Activated CD8-positive, alpha-beta memory T cell treated with anti-CD3 and anti-CD28 coated beads for 36 hours (primary cell): ENCODE measurements around the gene RACGAP1. TPM values are rescaled to one million over a fixed set of nuclear protein-coding genes. Genes with fewer than 3 reads are reported as not detected.

Experiments used
- CTCF ChIA-PET: fragments of 350-600 bp; sonication (Branson Sonifier 250); formaldehyde crosslinking; loops from one replicate; lab custom pipeline; 2021; ENCODE audit warnings: antibody characterized with exemption; lab: Charles Lee
- POLR2A ChIA-PET: fragments of 350-600 bp; sonication (Branson Sonifier 250); formaldehyde crosslinking; loops from one replicate; lab custom pipeline; 2021; ENCODE audit warnings: antibody characterized with exemption; lab: Charles Lee
- total RNA-seq, 2 experiments: library from RNA; stranded (reverse); gene quantifications; one replicate each; pipeline ENCODE4 v1.2.3, GENCODE V29; 2021

RACGAP1 gene, protein sequence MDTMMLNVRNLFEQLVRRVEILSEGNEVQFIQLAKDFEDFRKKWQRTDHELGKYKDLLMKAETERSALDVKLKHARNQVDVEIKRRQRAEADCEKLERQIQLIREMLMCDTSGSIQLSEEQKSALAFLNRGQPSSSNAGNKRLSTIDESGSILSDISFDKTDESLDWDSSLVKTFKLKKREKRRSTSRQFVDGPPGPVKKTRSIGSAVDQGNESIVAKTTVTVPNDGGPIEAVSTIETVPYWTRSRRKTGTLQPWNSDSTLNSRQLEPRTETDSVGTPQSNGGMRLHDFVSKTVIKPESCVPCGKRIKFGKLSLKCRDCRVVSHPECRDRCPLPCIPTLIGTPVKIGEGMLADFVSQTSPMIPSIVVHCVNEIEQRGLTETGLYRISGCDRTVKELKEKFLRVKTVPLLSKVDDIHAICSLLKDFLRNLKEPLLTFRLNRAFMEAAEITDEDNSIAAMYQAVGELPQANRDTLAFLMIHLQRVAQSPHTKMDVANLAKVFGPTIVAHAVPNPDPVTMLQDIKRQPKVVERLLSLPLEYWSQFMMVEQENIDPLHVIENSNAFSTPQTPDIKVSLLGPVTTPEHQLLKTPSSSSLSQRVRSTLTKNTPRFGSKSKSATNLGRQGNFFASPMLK
- 10 to 100 TPM; 83.8 to 89.6 TPM for total RNA-seq

DNA sequence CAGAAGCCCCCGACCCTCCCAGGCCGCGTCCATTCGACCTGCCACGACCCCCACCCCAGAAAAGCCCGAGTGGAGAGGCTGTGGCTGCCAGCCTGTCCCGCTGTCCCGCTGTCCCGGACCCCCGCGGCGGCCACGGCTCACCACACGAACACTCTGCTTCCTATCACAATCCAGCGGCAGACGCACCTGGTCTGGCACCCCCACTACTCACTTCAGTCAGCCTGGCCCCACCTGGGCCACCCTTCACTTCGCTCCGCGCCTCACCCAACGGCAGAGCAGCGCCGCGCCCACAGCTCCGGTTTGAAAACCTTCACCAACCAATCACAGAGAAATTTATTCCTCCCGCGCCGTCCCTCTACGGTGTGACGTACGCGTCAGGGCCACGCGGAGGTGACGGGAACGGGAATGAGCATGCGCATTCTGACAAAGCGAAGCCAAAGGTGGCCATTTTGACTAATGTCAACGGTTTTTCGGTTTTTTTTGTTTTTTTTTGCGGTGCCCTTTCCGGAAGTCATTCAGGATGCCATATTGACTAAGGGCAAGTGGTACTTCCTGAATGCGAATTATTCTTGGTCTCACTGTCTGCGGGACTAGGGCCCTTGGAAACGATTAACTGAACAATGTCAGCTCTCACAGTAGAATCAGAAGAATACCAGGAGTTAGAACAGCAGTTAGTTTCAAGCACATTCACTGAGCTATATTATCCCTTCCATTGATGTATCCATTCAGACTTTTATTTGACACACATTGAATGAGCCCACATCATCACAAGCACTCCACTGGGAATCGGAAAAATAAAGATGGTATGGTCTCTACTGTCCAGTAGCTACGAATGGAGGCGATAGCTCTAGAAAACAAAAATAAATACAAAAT, at the start of gene RACGAP1:
Gene RACGAP1 (minus strand): TSS at position 308 of the 873 bp plus-strand sequence. CDS start 8,779 bp downstream, outside the sequence.
- POLR2A ChIA-PET, result interaction anchor here (0.7 kb wide), 1 partner anchor 569 kb away, joined by 3 read pairs; no protein-coding TSS in a partner anchor

DNA sequence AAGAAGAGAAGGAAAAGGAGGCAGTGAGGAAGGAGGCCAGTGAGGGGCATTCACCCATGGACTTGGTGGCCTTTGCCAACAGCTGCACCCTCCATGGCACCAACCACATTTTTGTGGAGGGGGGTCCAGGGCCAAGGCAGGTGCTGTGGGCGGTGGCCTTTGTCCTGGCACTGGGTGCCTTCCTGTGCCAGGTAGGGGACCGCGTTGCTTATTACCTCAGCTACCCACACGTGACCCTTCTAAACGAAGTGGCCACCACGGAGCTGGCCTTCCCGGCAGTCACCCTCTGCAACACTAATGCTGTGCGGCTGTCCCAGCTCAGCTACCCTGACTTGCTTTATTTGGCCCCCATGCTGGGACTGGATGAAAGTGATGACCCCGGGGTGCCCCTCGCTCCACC, 48.4 kb upstream of the RACGAP1 start:
- CTCF ChIA-PET, result interaction anchor here (0.5 to 1.9 kb wide), 8 partner anchors 9 to 242 kb away, joined by 3 to 6 read pairs (median 4); partner anchors contain the start of genes COX14 and GPD1
- POLR2A ChIA-PET, result no interaction called here

More for the DNA sequence above, at the start of gene RACGAP1:
- CTCF ChIA-PET, result interaction anchor here (0.6 to 3.8 kb wide), 7 partner anchors 11 to 666 kb away, joined by 3 to 13 read pairs (median 5); partner anchors contain the start of gene SMARCD1

DNA sequence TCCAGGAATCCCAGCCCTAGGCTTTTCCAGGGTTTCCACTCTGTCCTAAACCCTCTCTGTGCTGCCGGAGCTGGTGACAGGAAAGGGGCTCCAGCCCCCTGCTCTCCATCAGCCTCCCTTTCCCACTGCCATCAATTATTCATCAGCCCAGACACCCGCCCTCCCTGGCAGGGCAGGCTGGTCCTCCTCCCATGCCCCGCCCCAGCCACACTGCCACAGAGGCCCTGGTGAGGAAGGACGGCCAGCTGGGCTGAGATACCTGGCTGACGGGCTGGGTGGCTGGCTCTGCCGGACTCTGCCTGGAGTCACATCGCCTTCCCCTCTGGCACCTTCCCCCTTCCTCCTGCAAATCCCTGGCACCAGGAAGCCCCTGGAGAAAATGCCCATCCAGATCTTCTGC, 47.9 kb upstream of the RACGAP1 start:
- POLR2A ChIA-PET, result no interaction called here
- CTCF ChIA-PET, result interaction anchor here (1.0 to 1.8 kb wide), 2 partner anchors 35 to 106 kb away, joined by 3 to 6 read pairs; no protein-coding TSS in a partner anchor

DNA sequence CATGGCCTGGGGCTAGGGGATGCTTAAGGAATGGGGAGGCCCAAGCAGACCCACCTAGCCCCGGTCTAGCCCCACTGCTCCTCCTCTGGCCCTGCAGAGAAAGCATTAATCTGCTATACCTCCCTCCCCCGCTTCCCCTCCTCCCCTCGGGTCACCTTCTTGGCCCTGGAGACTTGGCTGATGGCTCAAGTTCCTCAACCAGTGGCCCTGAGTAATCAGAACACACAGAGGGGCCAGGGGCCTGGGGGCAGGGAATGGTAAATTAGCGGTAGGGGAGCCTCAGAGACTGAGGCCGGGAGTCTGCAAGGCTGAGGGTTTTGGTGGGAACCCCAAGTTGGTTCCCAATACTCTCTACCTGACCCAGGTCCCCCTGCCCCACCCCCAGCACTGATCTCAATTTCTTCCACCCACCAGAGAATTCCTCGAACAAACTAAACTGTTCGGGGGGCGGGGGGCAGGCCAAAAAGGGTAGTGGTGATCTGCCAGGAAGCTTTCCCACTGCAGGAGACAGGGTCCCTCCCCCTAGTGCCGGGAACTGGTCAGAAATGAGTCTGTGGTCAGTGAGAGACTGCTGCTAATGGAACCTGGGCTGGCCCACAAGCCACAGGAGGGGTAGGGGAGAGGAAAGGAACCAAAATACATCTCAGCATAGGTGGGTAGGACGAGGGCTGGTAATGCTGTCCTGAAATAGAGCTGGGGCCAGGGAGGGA, 47.1 kb upstream of the RACGAP1 start:
- ChIA-PET POLR2A (no interaction called here), CTCF (interaction anchor here (0.9 to 3.3 kb wide), 4 partner anchors 10 to 106 kb away, joined by 3 to 33 read pairs (median 6); no protein-coding TSS in a partner anchor)

DNA sequence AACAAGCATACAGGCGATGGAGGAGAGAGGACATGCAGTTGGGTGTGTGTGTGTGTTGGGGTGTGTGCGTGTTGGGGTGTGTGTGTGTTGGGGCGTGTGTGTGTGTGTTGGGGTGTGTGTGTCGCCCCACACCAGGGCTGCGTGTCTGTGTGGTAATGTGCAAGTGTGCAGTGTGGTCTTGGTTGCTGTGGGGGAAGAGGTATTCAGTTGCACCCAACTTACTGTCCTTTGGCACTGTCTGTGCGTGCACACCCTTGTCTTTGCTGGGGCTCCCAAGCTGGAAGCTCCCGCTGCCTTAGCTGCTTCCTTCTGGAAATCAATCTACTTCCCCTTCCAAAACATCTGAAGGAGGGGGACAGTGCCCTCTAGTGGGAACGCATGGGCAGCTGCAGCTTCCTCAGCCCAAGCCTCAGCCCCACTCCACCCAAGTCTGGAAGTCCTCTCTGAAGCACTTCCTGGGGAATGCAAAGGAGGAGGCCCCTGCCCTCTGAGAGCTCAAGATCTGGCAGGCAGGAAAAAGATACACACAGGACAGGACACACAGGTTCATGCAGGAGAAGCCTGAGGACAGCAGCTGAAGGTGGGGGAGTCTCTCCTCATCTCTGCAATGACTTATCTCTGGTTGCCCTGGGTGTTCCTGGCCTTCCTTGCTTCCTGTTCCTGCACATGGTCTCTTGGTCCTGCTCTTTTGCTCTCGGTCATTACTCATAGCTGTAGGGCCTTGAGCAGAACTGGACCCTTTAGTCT, 45.2 kb upstream of the RACGAP1 start:
- ChIA-PET CTCF (interaction anchor here (0.6 to 3.3 kb wide), 15 partner anchors 9 to 105 kb away, joined by 3 to 33 read pairs (median 4); no protein-coding TSS in a partner anchor), POLR2A (interaction anchor here (0.5 to 0.6 kb wide), 3 partner anchors 14 to 140 kb away, joined by 3 to 5 read pairs (median 4); partner anchors contain the start of gene SMARCD1)

DNA sequence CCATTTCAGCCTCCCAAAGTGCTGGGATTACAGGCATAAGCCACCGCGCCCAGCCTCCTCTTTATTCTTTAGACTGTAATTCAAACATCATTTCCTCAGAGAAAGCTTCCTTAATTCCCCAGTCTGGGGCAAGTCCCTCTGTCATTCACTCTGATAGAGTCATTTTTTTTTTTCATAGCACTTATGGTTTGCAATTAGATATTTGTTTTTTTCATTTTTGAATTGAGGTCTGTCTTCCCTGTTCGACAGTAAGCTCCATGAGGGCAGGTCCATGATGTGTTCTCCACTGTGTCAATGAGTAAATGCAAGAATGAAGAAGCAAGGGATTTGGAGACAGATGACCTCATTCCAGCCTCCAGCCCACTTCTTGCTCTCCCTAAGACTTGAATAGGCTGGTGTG, 44.2 kb upstream of the RACGAP1 start:
- POLR2A ChIA-PET, result no interaction called here

DNA sequence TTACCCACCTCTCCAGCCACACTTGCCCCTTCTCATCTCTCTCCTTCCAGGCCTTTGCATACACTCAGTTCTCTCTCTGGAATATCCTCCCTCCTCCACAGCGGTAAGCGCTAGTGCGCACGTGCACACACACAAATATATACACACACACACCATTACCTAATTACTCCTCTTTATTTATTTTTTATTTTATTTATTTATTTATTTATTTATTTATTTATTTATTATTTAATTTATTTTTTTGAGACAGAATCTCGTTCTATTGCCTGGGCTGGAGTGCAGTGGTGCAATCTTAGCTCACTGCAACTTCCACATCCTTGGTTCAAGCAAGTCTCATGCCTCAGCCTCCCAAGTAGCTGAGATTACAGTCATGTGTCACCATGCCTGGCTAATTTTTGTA, 43.8 kb upstream of the RACGAP1 start:
- ChIA-PET POLR2A (no interaction called here), CTCF (interaction anchor here (0.8 to 3.3 kb wide), 7 partner anchors 9 to 102 kb away, joined by 3 to 33 read pairs (median 4); no protein-coding TSS in a partner anchor)

More for the DNA sequence above, 44.2 kb upstream of the RACGAP1 start:
- CTCF ChIA-PET, result interaction anchor here (0.8 to 3.3 kb wide), 7 partner anchors 10 to 103 kb away, joined by 3 to 33 read pairs (median 4); no protein-coding TSS in a partner anchor

DNA sequence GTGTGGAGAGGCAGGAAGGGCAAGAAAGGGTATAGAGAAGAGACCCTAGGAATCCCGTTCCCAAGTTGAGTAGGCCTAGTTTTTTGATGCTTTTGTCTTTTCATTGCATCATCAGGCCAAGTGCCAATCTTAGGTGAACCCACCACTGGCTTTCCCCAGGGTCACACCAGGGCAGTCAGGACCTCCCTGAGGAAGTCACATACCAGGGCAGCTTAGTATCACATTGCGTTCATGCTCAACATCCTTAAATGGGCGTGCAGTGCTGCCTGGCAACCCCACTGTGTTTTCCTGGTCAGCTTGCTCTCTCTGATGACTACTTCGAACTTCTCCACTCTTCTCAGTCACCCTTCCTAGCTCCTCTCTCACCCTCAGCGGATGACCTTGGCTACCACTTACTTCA, 41.1 kb upstream of the RACGAP1 start:
- CTCF ChIA-PET, result interaction anchor here (0.8 to 3.9 kb wide), 4 partner anchors 10 to 106 kb away, joined by 3 to 25 read pairs (median 12); no protein-coding TSS in a partner anchor
- POLR2A ChIA-PET, result no interaction called here

DNA sequence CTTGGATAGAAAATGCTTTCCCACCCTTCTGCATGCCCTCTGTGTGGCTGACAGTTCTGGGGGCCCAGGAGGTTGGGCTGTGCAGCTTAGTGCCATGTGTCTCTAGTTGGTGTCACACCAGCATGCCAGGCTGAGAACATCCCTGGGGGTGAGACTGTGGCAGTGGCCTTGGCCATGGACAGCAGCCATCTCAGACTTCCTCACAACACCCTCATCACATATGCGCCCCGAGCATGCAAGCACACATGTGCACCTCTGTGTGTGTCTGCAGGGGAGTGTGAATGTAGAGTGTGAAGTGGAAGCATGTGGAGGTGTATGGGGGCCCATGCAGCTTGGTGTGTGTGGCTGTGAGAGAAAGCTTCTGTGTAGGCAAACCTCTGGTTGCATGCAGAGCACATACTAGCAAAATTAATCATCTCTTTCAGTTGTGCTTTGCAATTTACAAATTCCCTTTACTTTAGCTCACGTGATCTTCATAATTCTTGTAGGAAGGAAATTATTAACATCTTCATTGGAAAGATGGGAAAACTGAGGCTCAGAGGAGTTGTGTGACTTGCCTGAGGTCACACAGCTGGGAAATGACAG, 40.5 kb upstream of the RACGAP1 start:
- POLR2A ChIA-PET, result no interaction called here
- CTCF ChIA-PET, result interaction anchor here (1.5 to 3.9 kb wide), 4 partner anchors 9 to 99 kb away, joined by 5 to 25 read pairs (median 12); no protein-coding TSS in a partner anchor

DNA sequence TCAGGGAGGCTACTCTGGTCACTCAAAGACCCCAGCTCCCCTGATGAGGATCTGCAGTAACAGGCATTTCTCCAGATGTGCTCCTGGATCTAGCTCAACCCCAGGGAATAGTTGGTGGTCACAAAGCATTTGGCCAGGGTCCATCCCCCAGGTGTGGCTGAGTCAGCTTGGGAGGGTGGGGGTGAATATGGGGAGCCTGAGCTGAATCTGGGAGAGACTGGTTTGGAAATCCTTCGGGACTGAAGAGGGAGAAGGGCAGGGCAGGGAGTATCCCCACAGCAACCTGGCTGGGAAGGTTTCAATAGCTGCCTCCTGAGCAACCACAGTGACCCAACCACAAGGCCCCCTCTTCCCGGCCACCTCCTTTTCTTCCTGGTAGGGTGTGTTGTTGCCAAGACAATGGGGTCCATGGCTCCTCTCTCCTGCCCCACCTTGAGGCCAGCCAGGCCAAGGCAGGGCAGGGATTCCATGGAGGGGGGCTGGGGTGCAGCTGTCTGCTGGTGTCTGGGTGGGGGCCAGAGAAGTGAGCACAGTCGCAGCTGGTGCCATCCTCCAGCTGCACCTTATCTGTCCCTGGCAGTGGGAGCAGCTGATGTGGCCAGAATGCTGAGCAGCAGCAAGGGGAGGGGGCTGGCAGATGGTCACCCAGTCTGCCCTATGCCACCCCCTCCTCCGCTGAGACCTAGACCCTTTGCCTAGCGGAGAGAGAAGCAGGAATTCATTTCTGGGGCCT, 37.6 kb upstream of the RACGAP1 start:
- ChIA-PET CTCF (interaction anchor here (1.4 to 2.7 kb wide), 2 partner anchors 20 to 96 kb away, joined by 4 to 12 read pairs; no protein-coding TSS in a partner anchor), POLR2A (no interaction called here)

DNA sequence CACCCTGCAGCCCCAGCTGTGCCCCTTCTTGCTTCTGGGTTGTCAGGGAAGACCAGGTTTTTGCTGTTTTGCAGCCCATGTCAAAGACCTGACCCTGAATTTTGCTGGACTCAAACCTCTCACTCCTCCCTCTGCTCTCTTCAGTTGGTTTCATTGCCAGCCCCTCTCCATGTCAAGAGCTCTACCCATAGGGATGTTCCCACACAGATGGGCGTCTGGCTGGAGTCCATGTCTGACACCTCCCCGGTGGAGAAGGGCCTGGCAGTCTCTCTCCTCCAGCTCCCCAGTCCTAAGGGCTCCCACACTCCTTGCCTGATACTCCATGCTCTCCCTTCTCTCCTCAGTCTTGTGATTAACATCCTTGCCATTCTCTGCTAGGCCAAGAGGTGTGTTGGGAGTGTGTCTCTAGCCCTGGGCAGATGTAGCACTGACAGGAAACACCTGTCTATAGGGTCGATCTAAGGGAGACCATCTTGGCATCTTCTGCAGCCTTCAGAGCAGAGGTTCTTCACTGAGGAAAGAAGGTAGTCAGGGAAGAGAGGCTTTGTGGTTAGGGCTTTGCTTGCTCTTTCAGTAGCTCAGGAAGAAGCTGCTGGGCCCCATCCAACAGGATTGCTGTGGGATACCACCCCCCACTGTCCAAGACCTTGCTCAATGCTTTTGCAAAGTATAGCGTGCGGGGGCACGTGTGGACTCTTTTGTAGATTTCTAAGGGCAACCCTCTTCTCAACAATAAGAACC, 36.8 kb upstream of the RACGAP1 start:
- ChIA-PET CTCF (interaction anchor here (1.4 to 2.7 kb wide), 2 partner anchors 19 to 95 kb away, joined by 4 to 12 read pairs; no protein-coding TSS in a partner anchor), POLR2A (no interaction called here)

DNA sequence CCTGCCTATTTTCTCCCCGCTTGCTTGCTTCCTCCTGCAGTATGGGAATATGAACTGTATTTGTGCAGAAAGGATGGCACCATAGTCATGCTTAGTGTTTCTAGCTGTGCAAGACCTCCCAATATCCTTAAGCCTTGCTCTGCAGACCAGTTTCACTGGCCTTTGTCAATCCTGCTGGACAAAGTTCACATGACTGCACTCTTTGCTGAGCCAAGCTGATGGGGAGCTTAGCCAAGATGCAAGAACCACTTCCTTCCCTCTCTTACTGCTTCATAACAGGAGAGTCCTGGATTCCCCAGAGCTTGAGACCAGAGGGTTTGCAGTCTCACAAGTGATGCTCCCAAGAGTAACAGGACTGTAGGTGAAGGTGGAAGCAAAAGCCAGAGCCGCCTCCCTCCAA, 35.9 kb upstream of the RACGAP1 start:
- POLR2A ChIA-PET, result no interaction called here
- CTCF ChIA-PET, result interaction anchor here (2.7 to 3.9 kb wide), 2 partner anchors 9 to 94 kb away, joined by 12 to 23 read pairs; no protein-coding TSS in a partner anchor

DNA sequence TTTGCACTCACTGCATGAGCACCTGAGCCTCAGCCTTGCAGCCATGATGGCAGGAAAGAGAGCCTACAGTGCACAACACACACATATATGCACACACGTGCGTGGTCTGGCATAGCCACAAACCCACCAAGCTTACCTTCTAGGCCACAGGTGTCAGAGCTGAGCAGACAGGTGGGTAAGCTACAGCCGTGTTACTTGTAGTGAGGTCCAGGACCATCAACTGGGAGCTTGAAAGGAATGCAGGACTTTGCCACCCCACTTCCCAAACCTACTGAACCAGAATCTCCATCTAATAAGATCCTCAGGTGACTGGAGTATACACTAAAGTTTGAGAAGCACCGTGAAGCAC, 34.8 kb upstream of the RACGAP1 start:
- CTCF ChIA-PET, result interaction anchor here (1.8 to 3.9 kb wide), 4 partner anchors 10 to 93 kb away, joined by 5 to 23 read pairs (median 17); partner anchors contain the start of gene COX14
- POLR2A ChIA-PET, result no interaction called here

DNA sequence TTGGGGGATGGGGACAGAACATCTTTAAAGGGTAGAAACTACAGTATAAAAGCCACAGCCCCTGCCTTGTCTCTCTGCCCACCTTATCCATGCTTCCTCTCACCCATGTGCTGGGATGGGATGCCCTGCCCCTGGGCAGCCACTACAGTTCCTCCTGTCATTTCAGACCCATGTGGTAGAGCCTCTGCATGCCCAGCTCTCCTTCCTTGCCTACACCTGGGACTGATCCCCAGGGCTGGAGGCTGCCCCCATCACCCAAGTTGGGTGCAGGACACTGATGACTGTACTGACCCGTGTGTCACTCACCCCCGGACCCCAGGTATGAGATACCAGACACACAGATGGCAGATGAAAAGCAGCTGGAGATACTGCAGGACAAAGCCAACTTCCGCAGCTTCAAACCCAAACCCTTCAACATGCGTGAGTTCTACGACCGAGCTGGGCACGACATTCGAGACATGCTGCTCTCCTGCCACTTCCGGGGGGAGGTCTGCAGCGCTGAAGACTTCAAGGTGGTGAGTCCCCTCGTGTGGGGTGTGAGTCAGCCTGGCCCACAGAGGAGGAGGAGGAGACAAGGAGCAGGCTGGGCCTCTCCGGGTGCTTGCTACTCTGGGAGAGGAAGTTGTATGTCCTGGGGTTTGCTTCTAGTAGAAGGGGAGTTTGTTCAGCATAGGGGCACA, 34.3 kb upstream of the RACGAP1 start:
- CTCF ChIA-PET, result interaction anchor here (0.6 to 3.9 kb wide), 8 partner anchors 9 to 122 kb away, joined by 3 to 23 read pairs (median 4); partner anchors contain the start of gene COX14
- POLR2A ChIA-PET, result interaction anchor here (1.2 kb wide), 1 partner anchor 25 kb away, joined by 4 read pairs; the partner anchor contains the start of gene SMARCD1
